Stimulated activated CD4-positive, alpha-beta T cell treated with anti-CD3 and anti-CD28 coated beads, TNF-alpha, amount 100 ng/mL, for 1 hour (primary cell): Measurements from ENCODE around the gene CLEC2L.

Source experiments
- DNase-seq, 3 donors: peaks; one replicate each; pipeline ENCODE4 v3.0.0-alpha.2; 2020; ENCODE audit warnings: low read depth in 3 of 3, low spot score in 1 of 3

CLEC2L gene

DNA sequence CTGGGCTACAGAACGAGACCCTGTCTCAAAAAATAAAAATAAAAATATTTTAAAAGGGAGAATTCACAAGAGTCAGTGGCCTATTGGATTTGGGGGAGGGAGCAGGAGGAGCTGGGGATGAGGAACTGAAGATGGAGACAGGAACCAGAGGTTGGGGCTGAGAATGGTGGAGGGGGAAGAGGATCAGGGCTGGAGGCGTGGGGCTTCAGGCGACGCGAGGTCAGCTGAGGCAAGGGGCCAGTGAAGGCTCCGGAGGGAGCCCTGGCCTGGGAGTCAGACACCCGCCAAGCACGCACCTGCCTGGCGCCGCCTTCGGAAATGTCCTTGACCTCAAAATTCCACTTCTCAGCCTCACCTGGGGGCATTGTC is 671 bp upstream of the CLEC2L start:
- no peak for DNase-seq

DNA sequence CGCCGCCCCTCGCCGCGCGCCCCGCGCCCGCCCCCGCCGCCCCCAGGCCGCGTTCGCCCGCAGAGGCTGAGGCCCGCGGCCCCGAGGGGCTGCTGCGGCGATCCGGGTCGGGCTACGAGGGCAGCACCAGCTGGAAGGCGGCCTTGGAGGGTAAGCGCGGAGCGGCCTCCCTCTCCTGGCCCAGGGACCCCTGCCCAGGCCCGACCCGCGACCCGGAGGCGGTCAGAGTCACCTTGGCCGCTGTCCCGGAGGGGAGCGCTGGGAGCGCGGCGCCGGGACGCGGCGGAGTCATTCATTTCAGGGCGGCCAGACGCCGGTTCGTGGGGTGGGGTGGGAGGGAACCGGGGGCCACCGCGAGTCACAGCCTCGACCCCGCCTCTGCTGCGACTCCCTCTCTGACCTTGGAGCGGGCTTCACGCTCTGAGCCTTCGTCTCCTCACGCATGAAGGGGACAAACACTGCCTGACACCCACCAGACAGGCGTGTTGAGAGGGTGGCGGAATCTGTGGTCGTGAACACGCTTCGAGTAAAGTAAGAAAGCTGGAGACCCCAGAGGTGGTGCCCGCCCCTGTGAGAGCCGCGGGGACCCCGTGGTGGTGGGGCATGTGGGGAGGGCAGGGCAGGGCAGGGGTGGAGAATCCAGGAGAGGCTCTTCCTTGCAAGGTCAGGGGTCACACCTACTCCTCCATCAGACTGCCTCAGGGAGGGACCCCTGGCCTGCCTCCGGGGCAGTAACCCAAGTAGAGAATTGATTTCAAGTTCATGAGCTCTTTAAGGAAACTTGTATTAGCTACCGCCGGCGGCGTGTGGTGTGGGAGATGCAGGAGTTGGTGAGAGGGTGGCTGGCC is 707 bp downstream of the CLEC2L start:
- DNase-seq = no peak

DNA sequence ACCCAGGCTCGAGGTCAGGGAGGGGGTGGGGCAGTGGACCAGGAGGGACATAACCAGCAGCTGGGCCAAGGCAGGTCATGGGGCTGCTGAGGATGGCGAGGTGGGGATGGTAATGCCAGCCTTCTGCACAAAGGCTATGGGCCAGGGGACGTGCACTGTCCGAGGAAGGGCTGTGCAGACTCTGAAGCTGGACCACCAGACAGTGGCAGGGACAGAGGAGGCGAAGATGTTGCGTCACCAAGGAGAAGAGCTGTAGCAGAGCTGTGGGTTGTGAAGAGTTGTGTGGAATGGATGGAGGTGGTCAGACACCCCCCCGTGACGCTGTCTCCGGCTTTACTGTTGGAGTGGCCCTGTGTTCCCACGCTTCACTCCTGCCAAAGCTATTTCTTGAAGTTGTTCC is 1.8 kb downstream of the CLEC2L start:
- no peak for DNase-seq

DNA sequence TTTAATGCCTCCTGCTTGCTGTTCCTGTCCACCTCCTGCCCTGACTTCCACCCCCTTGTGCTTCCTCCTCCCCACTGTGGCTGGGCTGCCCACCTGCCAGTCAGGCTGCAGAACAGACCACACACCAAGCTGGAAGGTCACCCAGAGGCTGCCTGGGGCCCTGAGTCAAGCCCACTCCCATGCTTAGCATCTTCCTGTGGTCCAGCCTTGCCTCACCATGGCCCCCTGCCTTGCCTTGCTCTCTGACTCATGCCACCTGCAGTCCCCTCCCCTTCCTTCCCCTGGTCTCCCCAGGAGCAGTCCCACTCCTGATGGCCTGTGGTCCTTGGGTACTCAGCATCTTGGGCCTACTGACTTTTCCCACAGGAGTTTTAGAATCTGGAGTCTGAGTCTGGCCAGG is 2.3 kb downstream of the CLEC2L start:
- no peak for DNase-seq

DNA sequence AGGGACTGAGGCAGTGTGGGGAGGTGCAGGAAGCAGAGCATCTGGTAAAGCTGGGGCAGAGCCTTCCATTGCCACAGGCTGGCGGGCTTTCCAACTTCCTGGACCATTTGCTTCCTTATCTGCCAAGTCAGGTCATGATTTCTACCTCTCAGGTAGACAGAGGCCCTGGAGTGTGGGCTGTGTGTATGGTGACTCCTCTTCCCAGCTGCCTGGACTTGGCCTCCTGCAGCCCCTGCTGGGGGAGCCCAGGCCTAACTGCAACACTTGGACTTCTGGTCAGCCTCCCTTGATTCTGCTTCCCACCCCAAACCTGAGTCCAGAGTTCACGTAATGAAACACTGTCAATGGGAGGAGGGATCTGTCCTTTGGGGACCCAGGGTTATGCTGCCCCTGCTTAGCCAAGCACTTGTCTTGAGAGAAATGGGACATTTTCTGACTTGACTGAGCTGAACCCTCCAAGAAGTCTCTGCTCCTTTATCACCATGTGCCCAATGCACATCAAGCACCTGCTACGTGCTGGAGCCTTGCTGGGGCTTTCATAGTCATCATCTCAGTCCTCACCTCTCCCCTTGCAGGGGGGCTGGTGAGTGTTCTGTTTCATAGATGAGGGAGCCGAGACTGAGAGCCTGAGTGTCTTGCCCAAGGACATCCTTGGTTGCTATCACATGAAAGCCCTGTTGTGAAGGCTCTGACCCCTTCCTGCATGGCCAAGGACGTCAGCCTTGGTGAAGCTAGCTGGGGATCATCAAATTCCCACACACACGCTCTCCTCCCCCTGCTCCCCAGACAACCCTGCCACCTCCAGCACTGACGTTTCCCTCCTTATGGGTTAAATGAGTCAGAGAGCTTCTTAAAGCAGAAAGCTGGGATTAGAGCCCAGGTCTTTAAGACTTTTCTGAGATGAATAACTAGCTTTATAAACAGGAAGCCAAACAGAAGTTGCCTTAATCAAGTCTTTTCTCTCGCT is 3.4 kb downstream of the CLEC2L start:
- no peak for DNase-seq

DNA sequence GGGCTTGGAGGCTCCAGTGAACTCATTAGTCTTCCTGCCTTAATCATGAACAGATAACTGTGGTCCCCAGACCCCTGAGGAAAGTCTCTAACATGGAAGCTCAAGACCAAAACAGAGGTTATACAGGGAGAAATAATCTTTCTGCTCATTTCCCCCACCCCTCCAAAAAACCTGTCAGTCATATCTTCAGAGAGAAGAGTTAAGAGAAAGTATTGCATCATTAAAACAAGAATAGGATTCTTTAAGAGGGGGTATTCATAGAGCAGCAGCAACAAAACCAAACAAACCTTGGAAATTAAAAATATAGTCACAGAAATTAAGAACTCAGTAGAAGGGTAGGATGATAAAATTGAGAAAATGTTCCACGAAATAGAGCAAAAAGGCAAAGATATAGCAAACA is 7.6 kb downstream of the CLEC2L start:
- no peak for DNase-seq

DNA sequence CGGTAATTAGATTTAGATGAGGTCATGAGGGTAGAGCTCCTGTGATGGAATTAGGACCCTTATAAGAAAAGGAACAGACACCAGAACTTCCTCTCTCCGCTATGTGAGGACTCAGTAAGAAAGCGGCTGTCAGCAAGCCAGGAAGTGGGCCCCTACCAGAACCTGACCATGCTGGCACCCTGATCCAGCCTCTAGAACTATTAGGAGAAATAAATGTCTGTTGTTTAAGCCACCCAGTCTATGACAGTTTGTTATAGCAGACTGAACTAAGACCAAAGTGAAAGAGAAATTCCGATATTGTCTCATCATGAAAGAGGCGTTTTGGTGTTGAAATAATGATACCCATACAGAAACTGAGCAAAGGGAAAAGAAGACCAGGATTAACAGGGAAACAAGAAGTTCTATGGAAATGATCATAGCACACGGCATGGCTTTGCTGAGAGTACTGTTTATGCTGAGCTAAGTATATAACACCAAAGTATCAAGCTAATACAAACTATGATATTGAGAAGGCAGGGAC is 9.2 kb downstream of the CLEC2L start:
- no peak for DNase-seq

DNA sequence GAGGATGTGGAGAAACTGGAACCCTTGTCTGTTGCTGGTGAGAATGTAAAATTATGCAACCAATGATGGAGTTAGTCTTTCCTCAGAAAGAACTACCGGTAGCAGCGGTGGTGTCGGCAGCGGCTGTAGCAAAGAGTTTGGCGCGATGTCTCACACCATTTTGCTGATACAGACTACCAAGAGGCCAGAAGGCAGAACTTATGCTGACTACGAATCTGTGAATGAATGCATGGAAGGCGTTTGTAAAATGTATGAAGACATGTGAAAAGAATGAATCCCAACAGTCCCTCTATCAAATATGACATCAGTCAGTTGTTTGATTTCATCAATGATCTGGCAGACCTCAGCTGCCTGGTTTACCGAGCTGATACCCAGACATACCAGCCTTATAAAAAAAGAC is 10.6 kb downstream of the CLEC2L start:
- DNase-seq = no peak

DNA sequence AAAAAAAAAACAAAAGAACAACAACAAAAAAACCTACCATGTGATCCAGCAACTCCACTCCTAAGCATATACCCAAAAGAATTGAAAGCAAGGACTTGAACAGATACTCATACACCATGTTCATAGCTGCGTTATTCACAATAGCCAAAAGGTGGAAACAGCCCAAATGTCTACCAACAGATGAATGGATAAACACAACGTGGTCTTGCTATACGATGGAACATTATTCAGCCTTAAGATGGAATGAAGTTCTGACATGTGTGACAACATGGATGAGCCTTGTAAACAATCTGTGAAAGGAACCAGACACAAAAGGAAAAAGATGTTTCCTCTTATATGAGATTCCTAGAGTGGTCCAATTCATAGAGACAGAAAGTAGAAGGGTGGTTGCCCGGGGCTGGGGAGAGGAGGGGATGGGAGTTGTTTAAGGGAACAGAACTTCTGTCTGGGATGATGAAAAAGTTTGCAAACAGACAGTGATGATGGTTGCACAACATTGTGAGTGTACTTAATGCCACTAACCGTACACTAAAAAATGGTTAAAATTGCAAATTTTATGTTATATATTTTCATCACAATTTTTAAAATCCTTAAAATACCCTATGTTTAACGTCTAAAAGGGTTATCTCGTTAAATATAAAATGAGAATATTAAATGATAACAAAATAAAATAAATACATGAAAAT is 11.6 kb downstream of the CLEC2L start:
- DNase-seq = no peak

DNA sequence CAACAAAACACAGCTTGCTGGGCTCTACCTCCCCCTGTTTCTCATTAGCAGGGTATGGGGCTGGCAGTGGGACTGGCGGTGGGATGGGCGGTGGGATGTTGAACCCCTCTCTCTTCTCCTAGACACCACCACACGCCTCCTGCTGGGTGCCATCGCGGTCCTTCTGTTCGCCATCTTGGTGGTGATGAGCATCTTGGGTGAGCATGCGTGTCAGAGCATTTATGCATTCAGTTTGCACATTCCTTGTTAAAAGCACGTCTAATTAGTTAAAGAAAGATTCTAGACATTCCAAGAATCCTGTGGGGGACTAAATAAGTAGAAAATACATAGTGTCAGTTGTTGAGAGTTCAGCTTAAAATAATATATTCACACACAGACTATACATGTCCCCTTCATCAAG is 12.7 kb downstream of the CLEC2L start:
- DNase-seq = no peak

DNA sequence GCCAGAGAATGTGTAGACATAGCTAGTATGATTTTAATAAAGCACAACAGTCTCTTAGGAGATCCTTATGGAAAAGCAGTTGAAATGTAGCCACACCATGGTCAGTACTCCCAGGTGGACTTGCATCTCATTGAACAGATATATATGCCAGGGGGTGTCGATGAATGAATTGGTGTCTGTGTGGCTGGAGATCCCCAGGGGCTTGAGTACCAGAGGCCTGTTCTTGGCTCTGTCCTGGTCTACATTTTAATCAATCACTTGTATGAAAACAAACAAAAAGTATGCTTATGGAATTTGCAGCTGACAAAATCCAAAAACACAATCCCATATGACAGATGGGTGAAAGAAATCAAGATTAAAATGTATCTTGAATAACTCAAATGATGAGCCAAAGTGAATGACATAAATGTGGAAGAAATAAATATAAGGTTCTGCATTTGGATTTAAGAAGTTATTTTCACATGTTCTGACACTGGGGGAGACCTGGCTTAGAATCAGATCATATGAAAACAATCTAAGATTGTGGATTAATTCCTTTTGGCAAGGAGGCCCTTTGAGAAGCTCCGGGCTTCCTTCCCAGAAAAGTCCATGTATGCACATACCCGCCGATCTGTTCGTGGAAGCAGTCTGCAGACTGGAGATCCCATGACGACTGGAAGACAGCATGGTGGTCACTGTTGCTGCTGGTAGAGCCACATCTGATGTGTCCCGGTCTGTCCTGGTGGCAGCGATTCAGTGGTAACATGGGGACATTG is 15.6 kb downstream of the CLEC2L start:
- no peak for DNase-seq

DNA sequence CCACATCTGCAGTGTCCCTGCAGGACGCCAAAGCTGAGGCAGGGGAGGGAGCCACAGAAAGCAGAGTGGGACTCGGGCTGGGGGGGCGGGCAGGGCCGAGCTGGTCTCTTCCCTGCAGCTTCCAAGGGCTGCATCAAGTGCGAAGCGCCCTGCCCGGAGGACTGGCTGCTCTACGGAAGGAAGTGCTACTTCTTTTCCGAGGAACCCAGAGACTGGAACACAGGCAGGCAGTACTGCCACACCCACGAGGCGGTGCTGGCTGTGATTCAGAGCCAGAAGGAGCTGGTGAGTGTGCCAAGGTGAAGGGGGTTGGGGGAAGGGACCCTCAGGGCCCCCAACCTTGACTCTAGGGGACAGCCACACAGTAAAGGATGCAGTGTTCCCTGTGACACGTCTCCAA is 16.7 kb downstream of the CLEC2L start:
- no peak for DNase-seq

DNA sequence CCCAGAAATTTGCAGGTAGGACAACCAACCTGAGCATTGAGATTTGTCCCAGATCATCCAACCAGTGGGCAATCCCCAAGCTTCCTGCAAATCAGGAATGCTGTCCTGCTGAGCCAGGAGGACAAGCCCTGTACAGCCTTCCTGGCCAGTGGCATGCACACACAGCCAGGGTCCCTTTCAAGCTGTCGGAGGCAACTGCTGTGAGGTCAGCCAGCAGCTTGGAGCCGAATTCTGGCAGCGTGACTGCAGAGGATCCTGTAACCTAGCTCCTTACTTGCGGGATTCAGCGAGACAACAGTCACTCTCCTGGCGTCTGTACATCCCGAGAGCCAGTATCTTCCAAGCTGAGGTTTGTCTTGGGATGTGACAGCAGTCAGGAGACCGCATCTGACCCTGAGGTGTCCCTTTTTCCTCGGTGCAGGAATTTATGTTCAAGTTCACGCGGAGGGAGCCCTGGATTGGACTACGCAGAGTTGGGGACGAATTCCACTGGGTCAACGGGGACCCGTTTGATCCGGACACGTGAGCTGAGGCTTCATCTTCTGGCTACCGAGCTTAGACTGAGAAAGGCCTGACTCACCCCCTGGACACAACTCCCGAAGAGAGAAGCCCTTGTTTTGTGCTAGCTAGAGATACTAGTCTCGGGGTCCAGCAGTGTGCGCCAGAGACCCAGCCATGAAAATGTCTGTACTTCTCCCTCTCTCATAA is 18.3 kb downstream of the CLEC2L start:
- no peak for DNase-seq

DNA sequence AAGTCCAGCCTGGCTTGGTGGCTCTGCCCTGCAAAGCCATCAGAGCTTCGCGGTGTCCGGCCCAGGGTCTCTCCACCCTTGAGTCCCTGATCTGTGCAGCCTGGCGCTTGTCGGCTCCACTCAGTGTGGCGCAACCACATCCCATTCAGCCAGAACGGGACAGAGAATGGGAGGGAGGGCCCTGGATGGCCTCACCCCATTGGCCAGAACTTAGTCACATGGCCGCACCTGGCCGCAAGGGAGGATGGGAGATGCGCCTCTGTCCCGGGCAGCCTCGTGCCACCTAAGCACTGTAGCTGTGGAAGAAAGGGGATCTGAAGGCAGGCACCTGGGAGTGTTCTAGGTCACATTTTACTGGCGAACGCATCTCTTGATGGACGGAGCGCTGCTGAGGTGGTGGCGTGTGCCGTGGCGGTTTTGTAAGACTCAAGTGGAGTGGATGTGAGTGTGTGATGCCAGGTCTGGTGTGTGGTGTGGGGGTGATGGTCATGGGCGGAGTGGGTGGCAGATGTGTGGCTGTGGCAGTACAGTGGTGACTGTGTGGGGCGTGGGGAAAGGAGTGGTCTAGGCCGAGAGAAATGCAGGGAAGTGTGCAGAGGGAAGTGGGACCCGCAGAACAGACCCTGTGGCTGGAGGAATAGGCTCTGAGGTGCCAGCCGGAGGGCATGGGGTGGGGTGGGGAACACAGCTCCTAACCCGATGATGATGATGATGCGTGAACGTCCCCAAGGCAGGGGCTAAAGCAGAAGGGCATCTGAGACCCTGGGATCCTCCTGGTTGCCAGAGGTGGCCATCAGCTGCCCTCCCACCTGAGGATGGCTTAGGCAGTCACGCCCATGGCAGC is 19.0 kb downstream of the CLEC2L start:
- no peak for DNase-seq

DNA sequence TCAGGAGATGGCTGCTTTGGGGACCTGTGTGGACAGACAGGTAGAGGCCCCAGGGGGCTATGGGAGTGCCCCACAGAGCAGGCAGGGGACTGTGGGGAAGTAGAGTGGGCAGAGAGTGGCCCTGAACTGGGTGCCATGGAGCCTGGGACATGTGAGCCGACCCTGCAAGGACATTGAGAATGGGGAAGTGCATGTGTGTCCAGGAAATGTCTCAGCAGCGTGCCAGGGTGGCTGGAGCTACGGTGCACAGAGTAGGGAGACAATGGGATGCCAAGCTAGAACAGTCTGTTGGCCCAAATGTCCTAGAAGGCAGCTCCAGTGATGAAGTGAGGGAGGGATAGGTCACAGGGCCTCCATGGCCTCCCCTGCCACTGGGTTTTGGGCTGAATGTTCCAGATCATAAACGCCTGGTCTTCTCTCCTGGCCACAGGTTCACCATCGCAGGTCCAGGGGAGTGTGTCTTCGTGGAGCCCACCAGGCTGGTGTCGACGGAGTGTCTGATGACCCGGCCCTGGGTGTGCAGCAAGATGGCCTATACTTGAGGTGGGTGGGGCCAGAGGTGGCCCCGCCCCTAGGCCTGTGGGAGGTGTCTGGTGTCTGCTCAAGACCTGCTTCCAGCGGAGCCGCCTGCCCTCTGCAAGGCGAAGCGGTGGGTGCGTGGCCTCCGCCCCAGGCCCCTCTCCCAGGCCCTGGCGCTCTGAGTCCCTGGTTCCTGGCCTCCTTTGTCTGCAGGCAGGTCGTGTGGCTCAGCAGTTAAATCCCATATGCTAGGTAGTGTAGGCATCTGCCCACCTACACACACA is 20.5 kb downstream of the CLEC2L start:
- no peak for DNase-seq

DNA sequence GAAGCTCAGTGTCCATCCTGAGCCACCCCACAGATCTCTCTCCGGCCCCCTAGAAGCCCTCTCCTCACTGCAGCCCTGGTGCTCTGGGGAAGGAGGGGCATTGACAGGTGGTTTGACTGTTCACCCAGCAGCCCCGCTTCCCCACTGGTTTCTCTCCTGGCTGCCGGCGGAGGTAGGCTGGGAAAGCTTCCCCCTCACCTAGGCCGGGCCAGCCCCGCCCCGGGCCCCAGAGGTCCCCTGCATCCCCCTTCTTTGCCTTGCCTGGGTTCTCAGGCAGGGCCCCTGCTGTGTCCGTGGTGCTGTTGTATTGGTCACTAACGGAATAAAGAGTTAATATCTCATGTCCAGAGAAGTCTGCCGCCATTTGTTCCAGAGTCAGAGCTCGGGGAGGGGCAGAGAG is 21.2 kb downstream of the CLEC2L start:
- no peak for DNase-seq

DNA sequence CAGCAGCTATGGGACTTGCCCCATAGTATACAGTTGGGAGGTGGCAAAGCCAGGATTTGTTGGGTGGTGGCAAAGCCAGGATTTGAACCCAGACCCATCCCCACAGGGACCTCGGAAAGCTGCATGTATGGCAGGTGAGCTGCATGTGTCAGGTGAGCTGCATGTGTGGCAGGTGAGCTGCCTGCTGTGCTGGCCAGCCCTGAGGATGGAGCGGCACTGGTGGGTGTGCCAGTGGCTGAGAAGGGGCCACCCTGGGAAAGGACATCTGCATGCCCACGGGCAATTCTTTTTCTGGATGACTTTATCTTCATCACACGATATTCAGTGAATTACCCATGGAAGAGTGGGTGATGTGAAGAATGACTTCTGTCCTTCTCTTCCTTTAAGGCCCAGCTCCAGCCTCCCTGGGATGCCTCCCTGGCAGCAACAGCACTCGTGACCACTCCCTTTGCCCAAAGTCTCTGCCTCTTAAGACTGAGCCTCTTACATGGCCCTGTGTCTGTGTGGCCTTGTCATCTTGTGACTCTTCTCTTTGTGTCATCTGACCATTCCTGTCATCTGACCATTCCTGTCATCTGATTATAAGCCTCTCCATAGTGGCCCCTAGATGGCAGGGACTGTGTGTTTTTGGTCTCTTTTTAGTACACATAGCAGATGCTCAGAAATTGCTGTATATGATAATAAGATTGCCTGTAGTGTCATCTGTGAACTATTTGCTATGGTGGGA is 25.0 kb downstream of the CLEC2L start:
- DNase-seq = no peak
